Astrocyte of the spinal cord (primary cell): ENCODE results near the gene CCNJ.
"Not testable (repeated sequence)": the region's sequence is repeated elsewhere in the genome, so short reads cannot be mapped to it uniquely, and the experiment has no call there.

ENCODE experiments used
- DNase-seq: peaks from one replicate; pipeline ENCODE4 v3.0.0; 2011; ENCODE audit warnings: low read depth, low spot score
- H3K4me3 ChIP-seq: 2 replicates; pipeline ENCODE4 v1.5.1; 2011; ENCODE audit warnings: low read depth, mild to moderate bottlenecking, low read length, moderate library complexity
- CTCF ChIP-seq: IDR thresholded peaks from 2 replicates; pipeline ENCODE4 v1.5.1; 2012; ENCODE audit warnings: low read depth, mild to moderate bottlenecking, low read length, inconsistent platforms
- in situ Hi-C: cut with HindIII; loops from 2 replicates; pipeline ENCODE4 v1.10.0; 2017; ENCODE audit warnings: low sequenced_read_pairs

CCNJ gene

GRCh38 chr10:96043893-96044715 is 721 bp downstream of the CCNJ start:
- no peak for TF ChIP-seq CTCF
- in situ Hi-C loops: no loop called here

GRCh38 chr10:96044736-96045135 is 1.4 kb downstream of the CCNJ start:
- TF ChIP-seq CTCF: no peak

More at GRCh38 chr10:96043893-96044715, 721 bp downstream of the CCNJ start:
- peak overlapping the region; percentile 87 for H3K4me3 ChIP-seq
- peak; percentile 43 for DNase-seq

GRCh38 chr10:96046546-96046945 is 3.2 kb downstream of the CCNJ start:
- DNase-seq: no peak
- no peak for TF ChIP-seq CTCF
- no peak overlapping the region for H3K4me3 ChIP-seq
- in situ Hi-C loops: no loop called here

More at GRCh38 chr10:96044736-96045135, 1.4 kb downstream of the CCNJ start:
- peak overlapping the region; percentile 87 for H3K4me3 ChIP-seq
- in situ Hi-C loops: no loop called here
- DNase-seq: peak; percentile 52

GRCh38 chr10:96047004-96047649 is 3.7 kb downstream of the CCNJ start:
- in situ Hi-C loops: no loop called here

GRCh38 chr10:96047925-96048324 is 4.5 kb downstream of the CCNJ start:
- DNase-seq, in situ Hi-C loops, H3K4me3 ChIP-seq: not testable (repeated sequence)

More at GRCh38 chr10:96047004-96047649, 3.7 kb downstream of the CCNJ start:
- TF ChIP-seq CTCF: peak; percentile 1
- DNase-seq: no peak
- H3K4me3 ChIP-seq: no peak overlapping the region

- H3K4me3 ChIP-seq: no peak overlapping the region
- in situ Hi-C loops: no loop called here
- TF ChIP-seq CTCF: no peak
- no peak for DNase-seq
Measured at GRCh38 chr10:96049340-96049739, 6.0 kb downstream of the CCNJ start.

- no peak for TF ChIP-seq CTCF
- no peak overlapping the region for H3K4me3 ChIP-seq
- no peak for DNase-seq
- in situ Hi-C loops: no loop called here
Measured at GRCh38 chr10:96053985-96054384, 10.6 kb downstream of the CCNJ start.
